Germinal center (tissue), 1 donor: ENCODE results near the gene GNB2.
A peak's percentile ranks its signal among the peaks of the same experiment; 100 is the strongest.
"Not testable (repeated sequence)": the region's sequence is repeated elsewhere in the genome, so short reads cannot be mapped to it uniquely, and the experiment has no call there.

Experiments used
- DNase-seq: peaks from one replicate; pipeline ENCODE4 v3.0.0; 2012; ENCODE audit warnings: mixed read lengths, low spot score

The GNB2 gene

DNA sequence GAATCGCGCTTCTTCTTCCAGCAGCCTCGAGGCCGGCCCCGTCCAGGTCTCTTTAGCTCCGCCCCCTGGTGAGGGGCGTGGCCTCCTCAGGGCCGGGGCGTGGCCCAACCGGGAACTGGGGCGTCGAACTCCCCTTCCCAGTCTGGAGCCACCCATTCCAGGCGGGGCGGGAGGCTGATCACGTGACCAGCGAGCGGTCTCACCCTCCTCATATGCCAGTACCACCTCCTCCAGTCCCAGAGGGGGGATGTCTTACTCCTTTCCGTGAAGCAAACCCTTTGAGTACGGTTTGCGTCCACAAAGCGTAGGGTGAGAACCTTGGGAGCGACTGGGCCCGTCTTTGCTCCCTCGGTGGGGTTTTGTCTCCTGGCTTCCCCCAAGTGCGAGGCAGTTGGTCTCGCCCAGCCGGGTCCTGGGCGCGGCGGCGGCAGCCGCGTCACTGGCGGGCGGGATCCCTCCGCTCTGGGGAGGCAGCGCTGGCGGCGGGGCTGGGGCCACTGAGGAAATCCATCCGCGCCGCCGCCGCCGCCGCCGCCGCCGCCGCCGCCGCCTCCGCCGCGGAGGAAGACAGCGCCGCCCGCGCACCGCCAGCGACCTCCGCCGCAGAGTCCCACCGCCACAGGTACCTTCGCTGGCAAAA lies at the start of gene GNB2:
GNB2 (plus strand) TSS at position 439 of the 640 bp plus-strand sequence. CDS start 2,526 bp downstream, outside the sequence.
- DNase-seq: peak; percentile 94

DNA sequence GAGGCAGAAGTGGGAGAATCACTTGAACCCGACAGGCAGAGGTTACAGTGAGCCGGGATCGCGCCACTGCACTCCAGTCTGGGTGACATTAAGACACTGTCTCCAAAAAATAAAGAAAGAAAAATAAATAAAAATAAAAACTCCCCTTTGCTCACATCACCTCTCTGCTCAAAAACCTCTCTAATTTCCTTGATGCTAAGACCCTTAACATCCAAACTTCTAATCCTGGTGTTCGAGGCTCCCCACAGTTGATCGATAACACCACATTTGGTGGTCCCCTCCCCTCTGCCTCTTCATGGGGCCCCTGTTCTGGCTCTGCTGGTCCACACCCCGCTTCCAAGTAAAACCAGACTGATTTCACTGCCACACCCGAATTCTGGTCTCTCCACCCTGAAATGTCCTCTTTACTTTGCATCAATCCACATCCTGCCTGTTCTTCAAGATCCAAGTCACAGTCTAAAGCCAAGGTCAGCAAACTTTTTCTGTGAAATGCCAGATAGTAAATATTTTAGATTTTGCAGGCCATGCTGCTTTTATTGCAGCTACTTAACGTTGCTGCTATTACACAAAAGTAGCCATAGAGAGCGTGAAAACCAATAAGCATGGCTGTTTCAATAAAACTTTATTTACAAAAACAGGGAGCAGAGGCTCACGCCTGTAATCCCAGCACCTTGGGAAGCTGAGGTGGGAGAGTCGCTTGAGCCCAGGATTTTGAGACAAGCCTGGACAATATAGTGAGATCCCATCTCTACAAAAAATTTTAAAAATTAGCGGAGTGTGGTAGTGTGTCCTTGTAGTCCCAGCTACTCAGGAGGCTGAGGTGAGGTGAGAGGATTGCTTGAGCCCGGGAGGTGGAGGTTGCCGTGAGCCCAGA lies 49.4 kb upstream of the GNB2 start:
- DNase-seq: no peak

DNA sequence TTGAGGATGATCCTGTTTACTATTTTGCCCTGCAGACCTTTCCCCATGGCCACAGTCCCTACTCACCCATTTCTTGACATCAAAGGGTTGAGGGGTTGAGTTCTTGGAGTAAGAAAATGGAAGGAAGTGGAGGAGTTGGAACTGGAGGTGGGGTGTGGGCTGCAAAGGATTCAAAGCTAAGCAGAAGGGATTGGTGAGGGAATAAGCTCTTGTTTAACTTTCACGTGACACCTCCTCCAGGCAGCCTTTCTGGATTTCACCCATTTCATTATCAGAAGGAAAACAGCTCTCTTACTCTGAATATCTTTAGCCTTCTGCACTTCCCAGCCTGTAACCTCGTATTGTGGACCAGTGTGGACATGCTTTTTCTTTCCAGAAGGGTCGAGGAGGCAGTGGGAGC lies 47.5 kb upstream of the GNB2 start:
- no peak for DNase-seq

DNA sequence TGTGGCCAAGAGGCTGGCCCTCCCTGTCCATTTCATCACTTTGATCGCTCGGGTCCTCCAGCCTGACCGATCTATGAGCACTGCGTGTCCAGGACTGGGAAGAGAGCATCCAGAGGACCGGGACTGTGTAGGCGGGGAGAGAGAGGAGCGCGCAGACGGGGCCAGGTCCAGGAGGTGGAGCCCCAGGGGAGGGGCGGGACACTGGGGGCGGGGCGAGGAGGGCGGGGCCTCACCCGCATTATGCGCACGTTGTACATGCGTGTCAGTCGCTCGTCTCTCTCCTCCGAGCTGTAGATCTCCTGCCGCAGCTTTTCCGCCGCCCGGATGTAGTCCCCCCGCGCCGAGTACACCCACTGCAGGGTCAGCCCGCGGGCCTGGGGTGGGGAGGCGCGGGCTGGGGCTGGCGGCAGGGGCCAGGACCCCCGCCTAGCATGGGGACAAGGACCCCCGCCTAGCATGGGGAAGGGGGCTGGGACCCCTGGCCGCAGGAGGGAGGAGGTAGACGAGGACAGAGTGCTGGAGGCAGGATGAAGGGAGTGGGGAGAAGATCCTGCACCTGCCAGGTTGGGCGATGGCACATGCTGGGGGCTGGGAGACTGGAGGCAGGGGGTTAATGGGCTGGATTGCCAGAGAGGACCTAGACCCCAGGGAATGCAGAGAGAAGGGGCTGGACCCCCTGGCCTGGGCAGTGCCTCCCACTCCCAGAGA lies 46.9 kb upstream of the GNB2 start:
- DNase-seq: peak; percentile 96

DNA sequence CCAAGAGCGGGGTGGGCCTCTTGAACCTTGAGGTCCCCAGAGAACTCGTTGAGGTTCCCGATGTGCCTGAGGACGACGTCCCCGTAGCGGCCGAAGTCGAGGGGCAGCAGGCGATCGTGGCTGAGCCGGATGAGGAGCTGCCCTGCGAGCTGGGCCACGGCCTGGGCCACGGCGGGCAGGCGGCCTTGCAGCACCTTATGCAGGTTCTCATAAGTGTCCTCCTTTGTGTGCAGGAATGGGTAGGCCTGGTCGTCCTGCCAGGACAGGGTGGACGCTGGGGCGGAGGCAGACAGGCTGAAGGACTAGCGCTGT lies 46.3 kb upstream of the GNB2 start:
- DNase-seq: no peak

DNA sequence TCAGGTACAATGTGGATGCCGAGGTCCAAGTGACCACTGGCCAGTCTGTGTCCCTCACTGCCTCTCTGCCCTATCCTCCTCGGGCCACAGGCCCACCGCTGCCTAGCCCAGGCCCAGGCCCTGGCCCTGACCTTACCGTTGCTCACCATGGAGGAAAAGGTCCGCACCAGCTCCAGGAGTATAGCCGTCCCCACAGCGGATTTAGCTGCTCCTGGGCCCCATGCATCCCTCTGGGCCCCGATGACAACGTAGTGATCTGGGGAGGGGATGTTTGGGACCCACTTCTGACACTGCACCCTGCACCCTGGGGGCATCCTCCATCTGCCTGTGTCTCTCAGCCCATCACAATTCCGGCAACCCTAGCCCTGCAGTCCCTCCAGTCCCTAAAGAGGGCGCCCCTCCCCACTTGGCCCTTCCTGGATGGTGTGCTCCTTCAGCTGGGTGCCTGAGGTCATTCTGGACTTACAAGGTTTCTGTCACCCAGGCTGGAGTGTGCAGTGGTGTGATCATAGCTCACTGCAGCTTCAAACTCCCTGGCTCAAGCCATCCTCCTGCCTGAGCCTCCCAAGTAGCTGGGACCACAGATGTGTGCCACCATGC lies 44.3 kb upstream of the GNB2 start:
- DNase-seq: no peak

DNA sequence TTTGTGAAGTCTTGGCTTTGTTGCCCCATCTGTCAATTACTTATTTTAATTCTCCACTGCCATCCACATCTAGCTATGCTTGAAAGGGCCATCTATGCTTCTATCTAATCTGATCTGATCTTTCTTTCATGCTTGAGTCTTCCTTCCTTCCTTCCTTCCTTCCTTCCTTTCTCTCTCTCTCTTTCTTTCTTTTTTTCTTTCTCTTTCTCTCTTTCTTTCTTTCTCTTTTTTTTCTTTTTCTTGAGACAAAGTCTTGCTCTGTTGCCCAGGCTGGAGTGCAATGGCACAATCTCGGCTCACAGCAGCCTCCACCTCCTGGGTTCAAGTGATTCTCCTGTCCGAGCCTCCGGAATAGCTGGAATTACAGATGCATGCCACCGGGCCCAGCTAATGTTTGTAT lies 43.5 kb upstream of the GNB2 start:
- no peak for DNase-seq

DNA sequence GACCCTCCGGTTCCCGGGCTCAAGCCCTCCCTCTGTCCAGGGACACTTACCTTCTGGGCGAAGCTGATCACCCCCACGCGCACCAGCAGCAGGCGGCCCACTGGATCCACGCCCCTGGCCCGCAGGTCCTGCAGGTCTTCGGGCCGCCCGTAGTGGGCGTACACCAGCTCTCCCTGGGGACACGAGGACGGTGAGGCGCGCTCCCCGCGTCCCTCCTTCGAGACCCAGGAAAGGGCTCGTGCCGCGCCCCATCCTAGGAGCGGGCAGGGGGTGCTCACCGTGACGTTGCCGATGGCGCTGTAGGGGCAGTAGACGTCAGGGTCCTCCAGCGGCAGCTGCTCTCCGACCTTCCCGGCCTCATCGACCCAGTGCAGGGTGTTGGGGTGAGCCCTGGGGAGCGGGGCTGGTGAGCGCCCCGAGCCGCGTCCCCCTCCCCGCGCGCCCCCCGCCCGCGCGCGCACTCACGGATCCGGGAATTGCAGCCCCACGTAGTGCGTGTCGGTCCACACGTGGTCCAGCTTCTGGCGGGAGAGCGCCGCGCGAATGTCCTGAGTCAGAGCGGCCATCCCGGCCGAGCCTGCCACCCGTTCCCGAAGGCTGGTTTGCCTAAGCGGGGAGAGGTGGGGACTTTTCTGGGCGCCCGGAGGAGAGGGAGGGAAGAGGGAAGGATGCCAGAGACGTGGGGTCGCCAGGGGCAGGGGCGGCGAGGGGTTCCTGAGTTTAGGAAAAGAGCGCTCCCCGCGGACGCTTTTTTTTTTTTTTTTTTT lies 40.4 kb upstream of the GNB2 start:
- peak; percentile 60 for DNase-seq

DNA sequence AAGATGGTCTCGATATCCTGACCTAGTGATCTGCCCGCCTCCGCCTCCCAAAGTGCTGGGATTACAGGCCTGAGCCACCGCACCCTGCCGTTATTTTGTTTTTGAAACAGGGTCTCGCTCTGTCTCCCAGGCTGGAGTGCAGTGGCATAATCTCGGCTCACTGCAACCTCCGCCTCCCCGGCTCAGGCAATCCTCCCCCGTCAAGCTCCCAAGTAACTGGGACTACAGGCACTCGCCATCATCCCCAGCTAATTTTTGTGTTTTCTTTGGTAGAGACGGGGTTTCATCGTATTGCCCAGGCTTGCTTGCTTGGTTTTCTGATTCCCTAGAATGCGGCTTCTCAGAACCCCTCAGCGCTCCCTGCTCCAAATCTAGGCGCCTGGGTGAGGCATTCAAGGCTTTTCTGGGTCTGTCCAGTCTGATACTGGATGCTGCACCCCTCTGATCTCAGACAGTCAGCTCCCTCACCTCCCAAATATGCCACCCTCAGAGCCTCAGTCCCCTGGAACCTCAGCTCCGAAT lies 33.5 kb upstream of the GNB2 start:
- no peak for DNase-seq

DNA sequence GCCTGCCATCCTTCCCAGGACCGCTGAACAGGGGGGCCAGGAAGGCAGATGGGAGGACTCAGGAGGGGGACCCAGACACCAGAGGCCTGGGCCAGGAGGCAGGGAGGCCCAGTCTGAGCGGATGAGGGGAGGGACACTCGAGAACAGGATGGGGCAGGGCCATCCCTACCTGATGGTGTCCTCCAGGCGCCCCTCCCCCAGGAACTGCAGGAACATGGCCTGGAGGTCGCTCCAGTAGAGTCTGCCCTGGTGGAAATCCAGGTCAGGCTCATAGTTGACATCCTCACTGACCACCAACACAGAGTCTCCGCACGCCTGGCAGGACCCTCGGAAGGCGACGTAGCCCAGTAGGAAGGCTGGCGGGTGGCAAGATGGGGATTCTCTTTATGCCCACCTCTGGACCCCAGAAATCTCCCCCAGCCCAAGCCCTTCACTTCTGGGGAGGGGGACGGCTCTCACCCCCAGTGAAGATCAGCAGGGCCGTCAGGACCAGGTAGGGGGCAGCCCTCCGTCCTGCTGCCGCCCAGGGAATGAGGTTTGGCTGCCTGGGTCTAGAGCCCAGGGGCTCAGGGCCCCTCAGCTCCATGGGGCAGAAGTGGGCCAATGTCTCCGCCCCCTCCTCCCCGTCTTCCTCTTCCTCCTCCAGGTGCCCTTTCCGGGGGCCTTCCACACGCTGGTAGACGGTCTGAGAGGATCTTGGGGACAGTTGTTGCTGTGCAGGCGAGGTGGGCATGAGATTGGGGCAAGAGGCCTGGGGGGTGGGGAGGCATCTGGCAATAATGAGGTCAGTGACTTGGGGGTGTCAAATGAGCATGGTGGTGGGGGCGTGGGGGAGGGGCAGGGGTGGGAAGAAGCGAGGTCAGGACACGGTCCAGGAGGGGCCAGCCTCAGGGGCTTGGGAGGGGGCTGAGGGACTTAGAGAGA lies 32.8 kb upstream of the GNB2 start:
- no peak for DNase-seq

DNA sequence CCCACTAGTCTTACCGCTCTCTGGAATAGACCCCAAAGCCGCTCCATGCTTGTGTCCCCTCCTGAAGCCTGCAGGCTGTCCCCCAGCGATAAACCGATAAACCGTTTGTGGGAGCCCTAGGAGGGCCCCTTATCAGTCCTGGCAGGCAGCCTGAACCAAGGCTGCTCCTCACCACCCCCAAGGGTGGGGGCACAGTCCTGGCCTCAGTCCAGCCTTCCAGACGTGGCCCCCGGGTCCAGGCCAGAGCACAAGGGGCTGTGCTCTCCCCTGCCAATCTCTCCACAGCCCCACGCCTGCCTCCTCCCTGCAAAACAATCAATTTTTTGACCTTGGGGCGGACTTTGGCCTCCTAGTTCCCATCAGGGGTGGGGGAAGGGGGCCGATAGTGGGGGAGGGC lies 32.1 kb upstream of the GNB2 start, which contains the start of gene TFR2:
TFR2 (minus strand) TSS at position 90 of the 397 bp plus-strand sequence; CDS start at position 47, 43 bp downstream.
- DNase-seq: no peak

DNA sequence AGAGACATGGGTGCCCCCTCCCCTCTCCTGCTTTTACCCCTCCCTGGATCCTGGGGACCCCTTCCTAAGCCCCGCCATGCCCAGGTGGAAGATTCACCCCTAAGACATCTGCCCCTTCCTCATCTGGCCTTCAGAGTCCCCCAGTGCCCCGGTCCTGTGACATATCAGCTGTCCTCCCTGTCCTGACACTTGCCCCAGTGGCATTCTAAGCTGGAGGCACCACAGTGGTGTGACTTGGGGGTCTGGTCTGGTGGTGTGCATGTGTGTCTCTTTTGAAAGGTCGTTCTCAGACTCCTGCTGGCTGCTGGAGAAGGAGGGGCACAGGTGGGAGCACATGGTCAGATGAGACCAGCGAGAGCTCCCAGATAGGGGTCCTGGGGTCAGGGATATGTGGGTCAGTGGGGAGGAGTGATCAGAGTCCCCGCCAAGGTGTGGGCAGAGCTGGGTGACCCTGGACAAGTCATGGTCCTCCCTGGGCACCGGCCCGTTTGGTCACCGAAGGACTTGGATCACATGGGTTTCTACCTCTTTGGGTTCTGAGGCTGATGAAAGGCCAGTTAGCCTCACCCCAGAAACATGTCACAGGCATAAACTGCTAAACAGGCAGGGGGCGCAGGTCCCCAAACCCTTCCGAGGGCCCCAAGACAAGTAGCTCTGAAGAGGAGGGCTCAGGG lies 31.5 kb upstream of the GNB2 start:
- no peak for DNase-seq

DNA sequence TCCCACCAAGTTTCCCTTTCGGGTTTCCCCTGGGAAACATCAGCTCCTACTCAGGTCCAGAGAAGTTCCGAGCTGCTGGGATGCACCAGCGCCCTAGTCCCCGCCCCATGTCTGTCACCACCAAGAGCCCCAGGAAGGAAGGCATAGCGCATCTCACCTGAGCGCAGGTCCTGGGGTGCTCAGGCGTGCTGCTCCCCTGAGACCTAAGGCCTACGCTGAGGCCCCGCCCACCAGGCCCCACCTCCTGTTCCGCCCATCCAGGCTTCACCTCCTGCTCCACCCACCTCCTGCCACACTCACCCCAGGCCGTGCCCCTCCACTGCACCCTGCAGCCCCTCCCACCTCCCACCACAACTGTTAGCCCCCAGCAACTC lies 31.0 kb upstream of the GNB2 start:
- DNase-seq: peak; percentile 97

DNA sequence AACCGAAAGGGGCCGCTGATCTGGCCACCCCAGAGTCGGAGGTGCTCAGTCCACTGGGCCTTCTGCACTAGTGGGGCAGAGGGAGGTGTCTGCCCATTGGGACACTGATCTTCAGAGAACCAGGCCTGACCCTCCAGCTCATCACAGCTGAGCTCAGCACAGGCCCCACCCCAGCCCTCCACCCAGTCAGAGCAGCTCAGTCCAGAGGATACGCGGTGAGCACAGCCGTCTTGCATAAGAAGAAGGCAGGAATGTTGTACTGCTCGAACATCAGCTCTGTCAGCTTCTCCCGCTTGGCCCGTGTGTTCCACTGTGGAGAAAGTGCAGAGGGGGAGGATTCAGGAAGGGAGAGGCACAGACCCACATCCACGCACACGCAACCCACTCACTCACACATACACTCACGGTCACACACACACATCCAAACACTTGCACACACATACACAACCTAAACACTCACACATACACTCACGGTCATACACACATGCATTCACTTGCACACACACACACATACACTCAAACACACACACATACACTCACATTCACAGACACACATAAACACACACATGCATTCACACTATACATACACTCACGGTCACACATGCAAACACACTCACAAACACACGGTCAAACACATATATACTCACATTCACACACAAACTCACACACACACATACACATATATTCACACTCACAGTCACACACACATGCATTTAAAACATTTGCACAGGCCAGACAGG lies 23.5 kb upstream of the GNB2 start:
- no peak for DNase-seq

DNA sequence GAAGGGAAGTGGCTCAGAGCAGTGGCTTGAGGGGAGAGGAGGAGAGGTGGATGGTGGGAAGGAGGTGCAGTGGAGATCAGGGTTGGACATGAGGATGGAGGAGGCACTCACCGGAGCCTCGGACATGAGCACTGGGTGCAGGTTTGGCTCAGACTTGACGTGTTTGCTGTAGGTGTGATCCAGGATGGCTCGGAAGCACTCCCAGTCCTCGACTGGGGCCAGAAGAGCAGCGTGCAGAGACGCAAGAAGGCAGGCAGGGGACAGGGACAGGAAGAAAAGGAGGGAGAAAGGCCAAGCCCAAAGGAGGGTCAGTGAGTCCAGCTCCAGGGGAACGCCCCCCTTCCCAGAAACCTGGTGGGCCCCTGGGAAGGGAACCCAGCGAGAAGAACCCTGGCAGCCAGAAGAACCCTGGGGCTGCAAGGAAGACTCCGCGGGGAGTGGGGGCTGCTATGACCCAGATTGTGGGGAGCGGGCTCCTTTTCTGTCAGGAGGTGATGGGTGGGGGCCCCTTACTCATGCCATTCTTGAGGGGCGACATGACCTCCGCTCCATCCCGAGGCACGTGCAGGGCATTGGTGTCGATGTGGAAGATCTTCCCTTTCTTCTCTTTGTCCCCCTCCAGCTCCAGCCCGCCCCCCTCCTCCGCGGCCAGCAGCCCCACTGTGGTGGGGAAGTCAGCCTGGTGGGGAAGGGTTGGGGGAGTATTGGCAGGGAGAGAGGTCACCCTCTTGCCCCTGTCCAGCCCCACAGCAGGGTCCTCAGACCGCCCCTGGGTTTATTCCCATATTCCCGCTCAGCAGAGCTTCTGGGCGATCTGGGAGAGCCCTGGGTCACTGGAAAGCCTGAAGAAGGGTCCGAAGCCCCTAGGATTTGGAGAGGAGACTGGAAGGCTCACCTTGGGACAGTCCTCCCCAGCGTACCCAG lies 18.4 kb upstream of the GNB2 start:
- no peak for DNase-seq

DNA sequence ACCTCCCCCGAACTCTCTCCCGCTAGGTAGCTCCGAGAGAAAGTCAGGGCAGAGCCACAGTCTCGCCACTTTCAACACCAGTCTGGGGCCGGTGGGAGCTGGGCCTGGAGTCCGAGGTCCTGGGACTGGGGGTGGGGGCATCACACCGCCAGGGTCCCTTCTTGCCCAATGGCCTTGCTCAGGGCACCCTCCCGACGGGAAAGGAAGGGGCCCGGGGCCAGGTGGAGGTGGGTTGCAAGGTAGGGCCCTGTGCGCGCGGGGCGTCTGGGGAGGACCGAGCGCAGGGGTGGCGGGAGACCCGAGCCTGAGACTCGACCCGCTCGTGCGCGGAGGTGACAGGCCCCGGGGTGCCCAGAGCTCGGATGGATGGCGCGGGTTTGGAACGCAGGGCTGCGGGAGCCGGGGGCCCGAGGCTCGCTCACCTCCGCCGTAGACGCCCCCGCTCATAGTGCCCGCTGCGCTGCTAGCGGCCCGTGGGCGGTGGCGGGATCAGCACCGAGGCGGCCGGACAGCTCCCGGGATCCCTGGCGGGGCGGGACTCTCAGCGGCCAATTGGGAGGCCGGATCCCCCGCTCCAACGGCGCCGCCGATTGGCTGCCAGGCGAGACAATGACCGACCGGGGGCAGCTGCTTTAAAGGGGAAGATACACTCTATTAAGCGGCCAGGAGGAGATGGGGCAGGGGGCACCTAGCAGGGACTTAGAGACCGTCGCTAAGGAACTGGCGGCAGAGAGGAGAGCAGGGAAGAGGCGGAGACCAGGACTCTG lies 17.4 kb upstream of the GNB2 start, which contains the start of gene ACTL6B:
ACTL6B (minus strand) TSS at position 541 of the 767 bp plus-strand sequence; CDS start at position 447, 94 bp downstream.
- DNase-seq: peak; percentile 70

DNA sequence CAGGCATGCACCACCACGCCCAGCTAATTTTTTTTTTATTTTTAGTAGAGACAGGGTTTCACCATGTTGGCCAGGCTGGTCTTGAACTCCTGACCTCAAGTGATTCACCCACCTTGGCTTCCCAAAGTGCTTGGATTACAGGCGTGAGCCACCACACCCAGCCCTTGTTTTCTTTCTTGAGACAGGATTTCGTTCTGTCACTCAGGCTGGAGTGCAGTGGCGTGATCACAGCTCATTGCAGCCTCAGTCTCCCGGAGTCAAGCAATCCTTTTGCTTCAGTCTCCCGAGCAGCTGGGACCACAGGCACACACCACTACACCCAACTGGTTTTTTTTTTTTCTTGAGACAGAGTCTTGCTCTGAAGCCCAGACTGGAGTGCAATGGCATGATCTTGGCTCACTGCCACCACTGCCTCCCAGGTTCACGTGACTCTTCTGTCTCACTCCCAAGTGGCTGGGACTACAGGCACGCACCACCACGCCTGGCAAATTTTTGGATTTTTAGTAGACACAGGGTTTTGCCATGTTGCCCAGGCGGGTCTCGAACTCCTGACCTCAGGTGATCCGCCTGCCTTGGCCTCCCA lies 11.3 kb upstream of the GNB2 start:
- DNase-seq: not testable (repeated sequence)
